Measurements from ENCODE around the gene ARHGEF2. TPM values are rescaled to one million over a fixed set of nuclear protein-coding genes. Genes with fewer than 3 reads are reported as not detected.
A peak's percentile ranks its signal among the peaks of the same experiment; 100 is the strongest.

The ARHGEF2 gene
- total and polyA plus RNA-seq, 2 donors (not counting 1 experiment from before 2014, with no cell fraction given) = 241 to 245 TPM

GRCh38 chr1:155976062-155976912, 2.1 kb downstream of the ARHGEF2 start:
- DNase-seq = peak; percentile 42
- Histone ChIP-seq H2AFZ (ENCODE audit: insufficient read depth, low read depth, low read length, poor library complexity, severe bottlenecking) (peak overlapping the region; percentile 4), H4K20me1 (ENCODE audit: control insufficient read depth, insufficient read depth, low read length, poor library complexity, severe bottlenecking) (peaks cover 67% of the 10 kb centered on the region), H3K27ac (ENCODE audit: low read length in 2 of 2) (peak overlapping the region; percentile 70 to 91), H3K9me3 (ENCODE audit: control extremely low read depth in 1 of 3, control insufficient read depth in 2 of 3, insufficient read depth in 1 of 3, low read length in 2 of 3) (no peaks in the 10 kb centered on the region), H3K4me3 (ENCODE audit: control extremely low read depth in 1 of 5, extremely low read depth in 1 of 5, insufficient read depth in 1 of 5, low read depth in 2 of 5, low read length in 4 of 5) (peak overlapping the region; percentile 71 to 93 (median 81)), H3K4me2 (replicated peaks; ENCODE audit: low read depth, low read length, poor library complexity, severe bottlenecking) (peak overlapping the region; percentile 93), H3K4me1 (ENCODE audit: control insufficient read depth in 2 of 2, insufficient read depth in 2 of 2, low read length in 2 of 2) (peaks cover 62 to 72% of the 10 kb centered on the region in 2 donors), H3K36me3 (replicated peaks in 1 of 2; ENCODE audit: control extremely low read depth in 1 of 2, control insufficient read depth in 1 of 2, extremely low read depth in 1 of 2, insufficient read depth in 2 of 2, low read length in 1 of 2) (peaks cover 4 to 25% of the 10 kb centered on the region in 2 experiments), H3K9ac (ENCODE audit: low read length) (peak overlapping the region; percentile 89), H3K79me2 (ENCODE audit: control insufficient read depth, insufficient read depth, low read length) (peaks cover 98% of the 10 kb centered on the region), H3K27me3 (replicated peaks in 1 of 4; ENCODE audit: control extremely low read depth in 1 of 4, control insufficient read depth in 3 of 4, insufficient read depth in 4 of 4, low read length in 3 of 4) (no peaks in the 10 kb centered on the region)
- Mint-ChIP-seq H3K4me3 (peak overlapping the region; percentile 95), H3K4me1 (peaks cover 80% of the 10 kb centered on the region), H3K9me3 (ENCODE audit: insufficient read depth) (no peaks in the 10 kb centered on the region), H3K27ac (peak overlapping the region; percentile 94), H3K27me3 (no peaks in the 10 kb centered on the region)
- POLR2A ChIA-PET = interaction anchor here (0.6 to 4.4 kb wide), 8 partner anchors 9 to 42 kb away, joined by 3 to 61 read pairs (median 10); partner anchors contain the start of genes KHDC4 and RXFP4
- ATAC-seq (ENCODE audit: low read depth) = no peak
- CTCF ChIA-PET = interaction anchor here (1.4 to 12.2 kb wide), 10 partner anchors 9 to 42 kb away, joined by 5 to 206 read pairs (median 10); partner anchors contain the start of genes KHDC4 and RXFP4
- 0% methylated on average over 12 of the region's 14 CpGs for WGBS (ENCODE audit: insufficient coverage)
- TF ChIP-seq CTCF (IDR thresholded peaks at IDR 0.05) (no peak), EZH2 (IDR thresholded peaks at IDR 0.05; ENCODE audit: borderline replicate concordance, insufficient read depth, low read depth, low read length, poor library complexity, severe bottlenecking) (no peak)
- intact Hi-C loops (cut with micrococcal nuclease) = loop anchor here (5.0 kb wide), 1 partner anchor 229 kb away; no protein-coding TSS in a partner anchor
